Parathyroid adenoma (tissue), 2 donors: ENCODE measurements around the gene GLIS1.

Source experiments
- H2AFZ ChIP-seq: fragments of 300-600 bp; sonication (generic); one replicate; pipeline ENCODE4 v1.7.0; 2017; ENCODE audit warnings: antibody characterized with exemption, mild to moderate bottlenecking
- H3K27ac ChIP-seq: fragments of 300-600 bp; sonication (generic); one replicate; pipeline ENCODE4 v1.7.0; 2017
- H3K27me3 ChIP-seq: fragments of 300-600 bp; sonication (generic); one replicate; pipeline ENCODE4 v1.7.0; 2017; ENCODE audit warnings: low read length; ENCODE audit not compliant: control insufficient read depth, insufficient read depth
- H3K36me3 ChIP-seq: fragments of 300-600 bp; sonication (generic); one replicate; pipeline ENCODE4 v1.7.0; 2017; ENCODE audit warnings: low read length; ENCODE audit not compliant: control insufficient read depth, insufficient read depth
- H3K4me1 ChIP-seq: fragments of 300-600 bp; sonication (generic); one replicate; pipeline ENCODE4 v1.7.0; 2017; ENCODE audit warnings: control low read depth
- H3K4me2 ChIP-seq: fragments of 300-600 bp; sonication (generic); one replicate; pipeline ENCODE4 v1.7.0; 2017; ENCODE audit warnings: low read length
- H3K4me3 ChIP-seq: fragments of 300-600 bp; sonication (generic); one replicate; pipeline ENCODE4 v1.7.0; 2017; ENCODE audit warnings: low read depth, low read length
- H3K79me2 ChIP-seq: fragments of 300-600 bp; sonication (generic); one replicate; pipeline ENCODE4 v1.7.0; 2017; ENCODE audit warnings: control low read depth
- H3K9ac ChIP-seq: fragments of 300-600 bp; sonication (generic); one replicate; pipeline ENCODE4 v1.7.0; 2017; ENCODE audit warnings: mild to moderate bottlenecking
- H3K9me3 ChIP-seq: fragments of 300-600 bp; sonication (generic); one replicate; pipeline ENCODE4 v1.7.0; 2017; ENCODE audit warnings: low read length; ENCODE audit not compliant: control insufficient read depth
- TF ChIP-seq, protein P1 (sequence below): fragments of 300-600 bp; sonication (generic); IDR thresholded peaks from one replicate; pipeline ENCODE4 v1.7.0; 2017; ENCODE audit warnings: antibody characterized with exemption, mild to moderate bottlenecking
- donor health status: primary hyperparathyroidism.

The GLIS1 gene

GRCh38 chr1:53471000-53471399 is 268.0 kb downstream of the GLIS1 start:
- Histone ChIP-seq H3K79me2 (no peaks in the 10 kb centered on the region), H3K4me3 (no peak overlapping the region), H3K27me3 (no peaks in the 10 kb centered on the region), H3K9ac (no peak overlapping the region), H3K36me3 (no peaks in the 10 kb centered on the region), H3K4me1 (no peaks in the 10 kb centered on the region), H3K9me3 (no peaks in the 10 kb centered on the region), H2AFZ (no peak overlapping the region), H3K27ac (no peak overlapping the region), H3K4me2 (no peak overlapping the region)
- TF ChIP-seq, protein P1, sequence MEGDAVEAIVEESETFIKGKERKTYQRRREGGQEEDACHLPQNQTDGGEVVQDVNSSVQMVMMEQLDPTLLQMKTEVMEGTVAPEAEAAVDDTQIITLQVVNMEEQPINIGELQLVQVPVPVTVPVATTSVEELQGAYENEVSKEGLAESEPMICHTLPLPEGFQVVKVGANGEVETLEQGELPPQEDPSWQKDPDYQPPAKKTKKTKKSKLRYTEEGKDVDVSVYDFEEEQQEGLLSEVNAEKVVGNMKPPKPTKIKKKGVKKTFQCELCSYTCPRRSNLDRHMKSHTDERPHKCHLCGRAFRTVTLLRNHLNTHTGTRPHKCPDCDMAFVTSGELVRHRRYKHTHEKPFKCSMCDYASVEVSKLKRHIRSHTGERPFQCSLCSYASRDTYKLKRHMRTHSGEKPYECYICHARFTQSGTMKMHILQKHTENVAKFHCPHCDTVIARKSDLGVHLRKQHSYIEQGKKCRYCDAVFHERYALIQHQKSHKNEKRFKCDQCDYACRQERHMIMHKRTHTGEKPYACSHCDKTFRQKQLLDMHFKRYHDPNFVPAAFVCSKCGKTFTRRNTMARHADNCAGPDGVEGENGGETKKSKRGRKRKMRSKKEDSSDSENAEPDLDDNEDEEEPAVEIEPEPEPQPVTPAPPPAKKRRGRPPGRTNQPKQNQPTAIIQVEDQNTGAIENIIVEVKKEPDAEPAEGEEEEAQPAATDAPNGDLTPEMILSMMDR = no peak

- Histone ChIP-seq H3K27ac (no peak overlapping the region), H2AFZ (no peak overlapping the region), H3K9ac (no peak overlapping the region), H3K4me2 (no peak overlapping the region), H3K4me1 (no peaks in the 10 kb centered on the region), H3K4me3 (no peak overlapping the region), H3K27me3 (no peaks in the 10 kb centered on the region), H3K9me3 (no peaks in the 10 kb centered on the region), H3K36me3 (no peaks in the 10 kb centered on the region), H3K79me2 (no peaks in the 10 kb centered on the region)
- TF ChIP-seq, protein P1 = no peak
Observed at GRCh38 chr1:53470584-53470983, 268.4 kb downstream of the GLIS1 start.

DNA sequence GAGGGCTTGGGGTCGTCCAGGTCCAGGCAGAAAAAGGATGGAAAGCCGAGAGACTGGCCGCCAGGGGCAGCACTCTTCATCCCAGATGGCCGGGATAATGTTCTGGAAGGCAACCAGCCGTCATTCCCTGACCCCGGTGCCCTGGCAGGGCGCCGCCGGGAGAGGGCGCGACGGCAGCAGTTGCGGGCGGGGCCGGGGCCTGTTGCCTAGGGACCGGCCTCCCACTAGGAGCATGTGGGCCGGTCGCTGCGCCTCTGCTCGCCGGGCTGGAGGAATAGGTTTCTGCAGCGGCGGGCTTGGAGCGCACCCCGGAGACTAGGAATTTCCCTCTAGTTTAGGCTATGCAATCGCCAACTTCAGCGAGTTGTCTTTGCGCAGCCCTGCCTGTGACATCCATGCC is 268.8 kb downstream of the GLIS1 start:
- TF ChIP-seq, protein P1 = peak; percentile 23
- Histone ChIP-seq H3K4me2 (no peak overlapping the region), H3K9me3 (no peaks in the 10 kb centered on the region), H2AFZ (peak overlapping the region; percentile 28), H3K36me3 (no peaks in the 10 kb centered on the region), H3K27ac (no peak overlapping the region), H3K79me2 (no peaks in the 10 kb centered on the region), H3K4me1 (no peaks in the 10 kb centered on the region), H3K9ac (no peak overlapping the region), H3K4me3 (no peak overlapping the region), H3K27me3 (no peaks in the 10 kb centered on the region)

- H2AFZ ChIP-seq = no peak overlapping the region
- H3K36me3 ChIP-seq = no peaks in the 10 kb centered on the region
- no peak overlapping the region for H3K4me2 ChIP-seq
- H3K79me2 ChIP-seq = no peaks in the 10 kb centered on the region
- H3K27ac ChIP-seq = no peak overlapping the region
- TF ChIP-seq, protein P1 = no peak
- no peaks in the 10 kb centered on the region for H3K4me1 ChIP-seq
- H3K9me3 ChIP-seq = no peaks in the 10 kb centered on the region
- no peak overlapping the region for H3K9ac ChIP-seq
- H3K4me3 ChIP-seq = no peak overlapping the region
- H3K27me3 ChIP-seq = no peaks in the 10 kb centered on the region
Observed at GRCh38 chr1:53469373-53469772, 269.6 kb downstream of the GLIS1 start.

- H3K9ac ChIP-seq = no peak overlapping the region
- H3K4me1 ChIP-seq = no peaks in the 10 kb centered on the region
- H3K79me2 ChIP-seq = no peaks in the 10 kb centered on the region
- no peak overlapping the region for H3K4me2 ChIP-seq
- H3K27me3 ChIP-seq = no peaks in the 10 kb centered on the region
- H3K4me3 ChIP-seq = no peak overlapping the region
- H3K27ac ChIP-seq = no peak overlapping the region
- no peak overlapping the region for H2AFZ ChIP-seq
- TF ChIP-seq, protein P1 = no peak
- no peaks in the 10 kb centered on the region for H3K9me3 ChIP-seq
- no peaks in the 10 kb centered on the region for H3K36me3 ChIP-seq
Observed at GRCh38 chr1:53468374-53468773, 270.6 kb downstream of the GLIS1 start.
